Fibroblast of lung (primary cell): ENCODE results near the gene BEND4. TPM values are rescaled to one million over a fixed set of nuclear protein-coding genes. Genes with fewer than 3 reads are reported as not detected.

Experiments used
- DNase-seq, 2 donors: peaks; one replicate each; pipeline versions ENCODE4 v3.0.0 to v3.0.0-alpha.2; 2010; ENCODE audit warnings: low read depth in 2 of 2
- H2AFZ ChIP-seq: 2 replicates; pipeline ENCODE4 v1.5.1; 2012; ENCODE audit warnings: low read length, control low read depth, inconsistent platforms
- H3K27ac ChIP-seq: 2 replicates; pipeline ENCODE4 v1.5.1; 2011; ENCODE audit warnings: low read length, control low read depth; ENCODE audit not compliant: insufficient read depth
- H3K27me3 ChIP-seq: 2 replicates; pipeline ENCODE4 v1.5.1; 2011; ENCODE audit warnings: mild to moderate bottlenecking, low read length; ENCODE audit not compliant: control insufficient read depth, insufficient read depth
- H3K36me3 ChIP-seq: 2 replicates; pipeline ENCODE4 v1.5.1; 2011; ENCODE audit warnings: low read length; ENCODE audit not compliant: control insufficient read depth, insufficient read depth
- H3K4me1 ChIP-seq: 2 replicates; pipeline ENCODE4 v1.5.1; 2011; ENCODE audit warnings: low read length; ENCODE audit not compliant: control insufficient read depth, insufficient read depth; ENCODE audit errors: extremely low read depth
- H3K4me2 ChIP-seq: 2 replicates; pipeline ENCODE4 v1.5.1; 2011; ENCODE audit warnings: low read length, control low read depth; ENCODE audit not compliant: insufficient read depth; ENCODE audit errors: extremely low read depth
- H3K4me3 ChIP-seq, 4 experiments: fragments of 200-600 bp in 1 of 4; sonication (generic) in 1 of 4; replicated peaks in 1 of 4; 2 replicates each; pipeline ENCODE4 v1.5.1; 2011 to 2016; ENCODE audit warnings: low read length in 4 of 4, low read depth in 3 of 4, mild to moderate bottlenecking in 3 of 4, control low read depth in 2 of 4, inconsistent platforms in 1 of 4, mixed read lengths in 1 of 4; ENCODE audit not compliant: insufficient read depth in 1 of 4; ENCODE audit errors: control extremely low read depth in 1 of 4
- H3K79me2 ChIP-seq: 2 replicates; pipeline ENCODE4 v1.5.1; 2012; ENCODE audit warnings: mild to moderate bottlenecking, low read length, inconsistent platforms; ENCODE audit not compliant: control insufficient read depth, insufficient read depth
- H3K9ac ChIP-seq: 2 replicates; pipeline ENCODE4 v1.5.1; 2011; ENCODE audit warnings: mild to moderate bottlenecking, low read length, control low read depth; ENCODE audit not compliant: insufficient read depth
- H3K9me3 ChIP-seq: 2 replicates; pipeline ENCODE4 v1.5.1; 2012; ENCODE audit warnings: low read depth, low read length; ENCODE audit not compliant: control insufficient read depth, insufficient read depth
- H4K20me1 ChIP-seq: 2 replicates; pipeline ENCODE4 v1.5.1; 2011; ENCODE audit warnings: low read length; ENCODE audit not compliant: control insufficient read depth, insufficient read depth; ENCODE audit errors: extremely low read depth
- EZH2 ChIP-seq: IDR thresholded peaks from 2 replicates; pipeline ENCODE4 v1.5.1; 2012; ENCODE audit warnings: low read length, control low read depth, mild to moderate bottlenecking; ENCODE audit errors: missing control alignments
- polyA plus RNA-seq, 2 donors: library from polyadenylated mRNA; depleted of rRNA in 1 of 2; stranded (reverse) in 1 of 2; unstranded in 1 of 2; fragments of >200 nt; gene quantifications; 2 replicates each; pipeline ENCODE4 v1.2.1, GENCODE V29; 2011 to 2012; ENCODE audit warnings: missing spikeins in 1 of 2
- total RNA-seq: library from RNA; depleted of rRNA; stranded (reverse); fragments of >200 nt; gene quantifications from 2 replicates; pipeline ENCODE4 v1.2.1, GENCODE V29; 2014
- TF ChIP-seq, protein P1 (sequence below), 2 donors: IDR thresholded peaks in 1 of 2; conservative IDR thresholded peaks in 1 of 2; 1 replicate in 1 of 2; 2 replicates in 1 of 2; pipeline ENCODE4 v1.5.1; 2011 to 2012; ENCODE audit warnings: low read length in 2 of 2, control low read depth in 1 of 2, inconsistent platforms in 1 of 2, low read depth in 1 of 2, mild to moderate bottlenecking in 1 of 2

Gene BEND4
- total and polyA plus RNA-seq, 2 donors (not counting 1 experiment from before 2014, with no cell fraction given) = under 0.01 to 0.02 TPM

DNA sequence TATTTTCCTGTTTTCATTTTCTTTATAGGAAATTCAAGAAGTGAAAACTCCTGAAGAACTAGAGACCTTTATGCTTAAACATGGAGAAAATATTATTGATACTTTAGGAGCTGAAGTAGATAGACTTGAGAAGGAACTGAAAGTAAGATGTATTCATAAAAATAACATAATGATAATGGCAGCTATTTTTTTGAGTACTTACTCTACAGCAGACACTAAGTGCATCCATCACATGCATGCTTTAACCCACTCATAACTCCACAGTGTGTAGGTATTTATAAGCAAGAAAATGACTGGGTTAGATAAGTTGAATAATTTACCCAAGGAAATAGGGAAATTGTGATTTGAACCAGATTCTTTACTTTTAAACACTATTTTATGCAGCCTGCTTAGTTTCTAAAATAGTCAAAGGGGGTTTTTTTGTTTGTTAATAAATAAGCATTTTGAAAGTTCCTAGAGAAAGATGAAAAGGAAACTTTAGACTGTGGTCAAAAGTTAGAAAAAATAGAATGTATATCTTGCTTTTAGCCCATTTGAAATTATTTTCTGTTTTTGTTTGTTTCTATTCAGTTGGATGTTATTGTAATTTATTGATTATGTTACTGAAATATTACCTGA, 74.2 kb downstream of the BEND4 start:
- Histone ChIP-seq H3K79me2 (no peaks in the 10 kb centered on the region), H2AFZ (no peak overlapping the region), H3K27ac (no peak overlapping the region), H3K4me2 (no peak overlapping the region), H3K36me3 (peaks cover 2% of the 10 kb centered on the region), H3K9ac (no peak overlapping the region), H4K20me1 (no peaks in the 10 kb centered on the region), H3K27me3 (no peaks in the 10 kb centered on the region), H3K9me3 (no peaks in the 10 kb centered on the region), H3K4me1 (no peaks in the 10 kb centered on the region), H3K4me3 (no peak overlapping the region)
- no peak for DNase-seq
- TF ChIP-seq, protein P1, sequence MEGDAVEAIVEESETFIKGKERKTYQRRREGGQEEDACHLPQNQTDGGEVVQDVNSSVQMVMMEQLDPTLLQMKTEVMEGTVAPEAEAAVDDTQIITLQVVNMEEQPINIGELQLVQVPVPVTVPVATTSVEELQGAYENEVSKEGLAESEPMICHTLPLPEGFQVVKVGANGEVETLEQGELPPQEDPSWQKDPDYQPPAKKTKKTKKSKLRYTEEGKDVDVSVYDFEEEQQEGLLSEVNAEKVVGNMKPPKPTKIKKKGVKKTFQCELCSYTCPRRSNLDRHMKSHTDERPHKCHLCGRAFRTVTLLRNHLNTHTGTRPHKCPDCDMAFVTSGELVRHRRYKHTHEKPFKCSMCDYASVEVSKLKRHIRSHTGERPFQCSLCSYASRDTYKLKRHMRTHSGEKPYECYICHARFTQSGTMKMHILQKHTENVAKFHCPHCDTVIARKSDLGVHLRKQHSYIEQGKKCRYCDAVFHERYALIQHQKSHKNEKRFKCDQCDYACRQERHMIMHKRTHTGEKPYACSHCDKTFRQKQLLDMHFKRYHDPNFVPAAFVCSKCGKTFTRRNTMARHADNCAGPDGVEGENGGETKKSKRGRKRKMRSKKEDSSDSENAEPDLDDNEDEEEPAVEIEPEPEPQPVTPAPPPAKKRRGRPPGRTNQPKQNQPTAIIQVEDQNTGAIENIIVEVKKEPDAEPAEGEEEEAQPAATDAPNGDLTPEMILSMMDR (conservative IDR thresholded peaks at IDR 0.05 in 1 of 2, IDR thresholded peaks at IDR 0.05 in 1 of 2; ENCODE audit: low read depth in 1 of 2, low read length in 2 of 2) = no peak
- no peak for TF ChIP-seq EZH2

DNA sequence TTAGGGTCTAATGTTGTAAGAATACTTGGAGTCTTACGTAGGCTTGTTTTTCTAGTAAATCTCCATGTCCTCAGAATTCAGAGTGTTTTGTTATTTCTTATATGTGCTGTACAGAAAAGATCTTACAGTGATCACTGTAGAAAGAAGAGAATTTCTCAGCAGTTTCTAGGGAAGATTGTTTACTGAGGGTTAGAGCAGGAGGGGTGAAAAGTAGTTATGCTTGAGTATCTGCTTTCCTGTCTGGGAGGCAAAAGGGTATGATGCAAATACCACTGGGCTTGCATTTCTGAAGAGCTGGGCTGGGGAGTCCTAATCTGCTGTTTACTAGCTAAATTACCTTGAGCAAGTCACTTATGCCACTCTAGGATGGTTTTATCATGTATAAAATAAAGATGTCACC, 78.2 kb downstream of the BEND4 start:
- Histone ChIP-seq H3K4me3 (no peak overlapping the region), H4K20me1 (no peaks in the 10 kb centered on the region), H3K9ac (no peak overlapping the region), H3K27ac (no peak overlapping the region), H3K79me2 (no peaks in the 10 kb centered on the region), H3K36me3 (peaks cover 2% of the 10 kb centered on the region), H3K4me1 (no peaks in the 10 kb centered on the region), H3K27me3 (no peaks in the 10 kb centered on the region), H3K4me2 (no peak overlapping the region), H2AFZ (no peak overlapping the region), H3K9me3 (no peaks in the 10 kb centered on the region)
- no peak for DNase-seq
- TF ChIP-seq, protein P1 (conservative IDR thresholded peaks at IDR 0.05 in 1 of 2, IDR thresholded peaks at IDR 0.05 in 1 of 2; ENCODE audit: low read depth in 1 of 2, low read length in 2 of 2) = no peak
- no peak for TF ChIP-seq EZH2

DNA sequence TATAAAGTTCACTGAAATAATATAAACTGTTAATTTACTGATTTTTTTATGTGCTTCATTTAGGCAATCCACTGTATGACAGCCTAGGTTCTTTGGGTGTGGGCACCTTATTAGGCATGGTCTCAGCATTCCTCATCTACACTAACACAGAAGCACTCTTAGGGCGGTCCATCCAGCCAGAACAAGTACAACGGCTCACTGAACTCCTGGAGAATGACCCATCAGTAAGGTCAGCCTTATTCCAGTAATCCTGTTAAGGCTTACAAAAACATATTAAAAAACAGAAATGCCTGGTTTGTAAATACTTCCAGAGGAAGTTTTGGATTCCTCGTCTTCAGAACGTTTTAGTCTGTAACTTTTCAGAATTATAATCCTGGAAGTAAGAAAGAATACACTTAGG, 82.0 kb downstream of the BEND4 start:
- DNase-seq = no peak
- no peak overlapping the region for H3K27ac ChIP-seq
- TF ChIP-seq EZH2 = no peak
- TF ChIP-seq, protein P1 (conservative IDR thresholded peaks at IDR 0.05 in 1 of 2, IDR thresholded peaks at IDR 0.05 in 1 of 2; ENCODE audit: low read depth in 1 of 2, low read length in 2 of 2) = no peak
- H3K27me3 ChIP-seq = no peaks in the 10 kb centered on the region
- H3K9me3 ChIP-seq = no peaks in the 10 kb centered on the region
- H3K36me3 ChIP-seq = peaks cover 2% of the 10 kb centered on the region
- no peak overlapping the region for H3K4me2 ChIP-seq
- H3K79me2 ChIP-seq = no peaks in the 10 kb centered on the region
- no peak overlapping the region for H3K9ac ChIP-seq
- H2AFZ ChIP-seq = no peak overlapping the region
- no peaks in the 10 kb centered on the region for H3K4me1 ChIP-seq
- no peaks in the 10 kb centered on the region for H4K20me1 ChIP-seq
- no peak overlapping the region for H3K4me3 ChIP-seq
